PC-9 (cell line): ENCODE measurements around the gene BLM.
"Not testable (repeated sequence)": the region's sequence is repeated elsewhere in the genome, so short reads cannot be mapped to it uniquely, and the experiment has no call there.

Experiments used
- EZH2 ChIP-seq: fragments of 200-600 bp; sonication (generic); IDR thresholded peaks from 2 replicates; pipeline ENCODE4 v1.8.0; 2017; ENCODE audit warnings: antibody characterized with exemption, low read depth
- TF ChIP-seq, protein P1 (sequence below): fragments of 200-600 bp; sonication (generic); conservative IDR thresholded peaks from 2 replicates; pipeline ENCODE4 v1.6.1; 2017; ENCODE audit warnings: mixed run types, antibody characterized with exemption, mild to moderate bottlenecking, moderate library complexity

DNA sequence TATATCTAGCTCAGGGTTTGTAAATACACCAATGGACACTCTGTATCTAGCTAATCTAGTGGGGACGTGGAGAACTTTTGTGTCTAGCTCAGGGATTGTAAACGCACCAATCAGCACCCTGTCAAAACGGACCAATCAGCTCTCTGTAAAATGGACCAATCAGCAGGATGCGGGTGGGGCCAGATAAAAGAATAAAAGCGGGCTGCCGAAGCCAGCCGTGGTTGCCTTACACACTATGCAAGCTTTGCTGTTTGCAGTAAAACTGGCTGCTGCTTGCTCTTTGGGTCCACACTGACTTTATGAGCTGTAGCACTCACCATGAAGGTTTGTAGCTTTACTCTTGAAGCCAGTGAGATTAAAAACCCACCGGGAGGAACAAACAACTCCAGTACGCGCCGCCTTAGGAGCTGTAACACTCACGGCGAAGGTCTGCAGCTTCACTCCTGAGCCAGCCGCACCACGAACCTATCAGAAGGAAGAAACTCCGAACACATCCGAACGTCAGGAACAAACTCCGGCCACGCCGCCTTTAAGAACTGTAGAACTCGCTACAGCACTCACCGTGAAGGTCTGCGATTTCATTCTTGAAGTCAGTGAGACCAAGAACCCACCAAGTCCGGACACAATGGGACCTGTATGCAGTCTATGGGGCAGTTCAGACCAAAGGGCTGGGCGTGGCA, 109.2 kb downstream of the BLM start:
- TF ChIP-seq, protein P1, sequence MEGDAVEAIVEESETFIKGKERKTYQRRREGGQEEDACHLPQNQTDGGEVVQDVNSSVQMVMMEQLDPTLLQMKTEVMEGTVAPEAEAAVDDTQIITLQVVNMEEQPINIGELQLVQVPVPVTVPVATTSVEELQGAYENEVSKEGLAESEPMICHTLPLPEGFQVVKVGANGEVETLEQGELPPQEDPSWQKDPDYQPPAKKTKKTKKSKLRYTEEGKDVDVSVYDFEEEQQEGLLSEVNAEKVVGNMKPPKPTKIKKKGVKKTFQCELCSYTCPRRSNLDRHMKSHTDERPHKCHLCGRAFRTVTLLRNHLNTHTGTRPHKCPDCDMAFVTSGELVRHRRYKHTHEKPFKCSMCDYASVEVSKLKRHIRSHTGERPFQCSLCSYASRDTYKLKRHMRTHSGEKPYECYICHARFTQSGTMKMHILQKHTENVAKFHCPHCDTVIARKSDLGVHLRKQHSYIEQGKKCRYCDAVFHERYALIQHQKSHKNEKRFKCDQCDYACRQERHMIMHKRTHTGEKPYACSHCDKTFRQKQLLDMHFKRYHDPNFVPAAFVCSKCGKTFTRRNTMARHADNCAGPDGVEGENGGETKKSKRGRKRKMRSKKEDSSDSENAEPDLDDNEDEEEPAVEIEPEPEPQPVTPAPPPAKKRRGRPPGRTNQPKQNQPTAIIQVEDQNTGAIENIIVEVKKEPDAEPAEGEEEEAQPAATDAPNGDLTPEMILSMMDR, result not testable (repeated sequence)
- TF ChIP-seq EZH2, result not testable (repeated sequence)
